HS-27A (cell line): ENCODE results near the gene LARGE2.

Experiments
- DNase-seq: peaks from one replicate; pipeline ENCODE4 v3.0.0-alpha.2; 2012; ENCODE audit warnings: low read depth, missing footprints

Gene LARGE2

GRCh38 chr11:45922425-45923082 lies at the start of gene LARGE2:
TSS of gene LARGE2 (plus strand) at chr11:45922656. CDS start at chr11:45922883, 227 bp downstream.
- no peak for DNase-seq

GRCh38 chr11:45876401-45876800 lies 46.1 kb upstream of the LARGE2 start:
- DNase-seq, result no peak

GRCh38 chr11:45877221-45877620 lies 45.2 kb upstream of the LARGE2 start:
- no peak for DNase-seq

- DNase-seq, result no peak
Observed at GRCh38 chr11:45877845-45878244, 44.6 kb upstream of the LARGE2 start.

- no peak for DNase-seq
Observed at GRCh38 chr11:45879803-45880686, 42.4 kb upstream of the LARGE2 start.

- DNase-seq, result no peak
Observed at GRCh38 chr11:45880772-45881570, 41.5 kb upstream of the LARGE2 start.

GRCh38 chr11:45881708-45882368 lies 40.6 kb upstream of the LARGE2 start:
- no peak for DNase-seq

- no peak for DNase-seq
Observed at GRCh38 chr11:45884596-45885185, 37.8 kb upstream of the LARGE2 start.

GRCh38 chr11:45885274-45885920 lies 37.1 kb upstream of the LARGE2 start, which contains the start of gene MAPK8IP1:
TSS of gene MAPK8IP1 (plus strand) at chr11:45885651. CDS start at chr11:45885821, 170 bp downstream.
- no peak for DNase-seq

GRCh38 chr11:45885921-45886721 lies 36.3 kb upstream of the LARGE2 start:
- DNase-seq, result no peak

GRCh38 chr11:45886816-45887520 lies 35.5 kb upstream of the LARGE2 start:
- DNase-seq, result no peak

GRCh38 chr11:45887587-45887986 lies 34.9 kb upstream of the LARGE2 start:
- no peak for DNase-seq

GRCh38 chr11:45889555-45889954 lies 32.9 kb upstream of the LARGE2 start:
- DNase-seq, result no peak

- DNase-seq, result no peak
Observed at GRCh38 chr11:45889966-45890365, 32.5 kb upstream of the LARGE2 start.

- no peak for DNase-seq
Observed at GRCh38 chr11:45890886-45891550, 31.4 kb upstream of the LARGE2 start.

GRCh38 chr11:45892856-45893255 lies 29.6 kb upstream of the LARGE2 start:
- DNase-seq, result no peak

GRCh38 chr11:45894555-45895247 lies 27.8 kb upstream of the LARGE2 start:
- DNase-seq, result no peak

GRCh38 chr11:45895553-45896259 lies 26.8 kb upstream of the LARGE2 start:
- no peak for DNase-seq
